Ishikawa (cell line): ENCODE data around the gene TCF4.

Experiments used
- CEBPB ChIP-seq: IDR thresholded peaks from 2 replicates; pipeline ENCODE4 v1.6.1; 2012
- CREB1 ChIP-seq: IDR thresholded peaks from 2 replicates; pipeline ENCODE4 v1.6.1; 2012; ENCODE audit warnings: low read depth
- EP300 ChIP-seq: IDR thresholded peaks from 2 replicates; pipeline ENCODE4 v1.6.1; 2012; ENCODE audit warnings: borderline replicate concordance
- MAX ChIP-seq: IDR thresholded peaks from 2 replicates; pipeline ENCODE4 v1.6.1; 2012
- RAD21 ChIP-seq: IDR thresholded peaks from 2 replicates; pipeline ENCODE4 v1.6.1; 2012; ENCODE audit warnings: low read depth
- REST ChIP-seq: IDR thresholded peaks from 2 replicates; pipeline ENCODE4 v1.6.1; 2012; ENCODE audit warnings: low read depth, mild to moderate bottlenecking
- TAF1 ChIP-seq: IDR thresholded peaks from 2 replicates; pipeline ENCODE4 v1.6.1; 2012; ENCODE audit warnings: low read depth, mild to moderate bottlenecking
- TEAD4 ChIP-seq: IDR thresholded peaks from 2 replicates; pipeline ENCODE4 v1.6.1; 2012
- YY1 ChIP-seq: IDR thresholded peaks from 2 replicates; pipeline ENCODE4 v1.6.1; 2012; ENCODE audit warnings: low read depth
- ZBTB7A ChIP-seq: IDR thresholded peaks from 2 replicates; pipeline ENCODE4 v1.6.1; 2012; ENCODE audit warnings: low read depth

- TF ChIP-seq REST, result no peak
- TF ChIP-seq TEAD4, result no peak
- TF ChIP-seq CEBPB, result no peak
- no peak for TF ChIP-seq TAF1
- no peak for TF ChIP-seq CREB1
- no peak for TF ChIP-seq MAX
- TF ChIP-seq RAD21, result no peak
- no peak for TF ChIP-seq YY1
- no peak for TF ChIP-seq EP300
- TF ChIP-seq ZBTB7A, result no peak
Observed at GRCh38 chr18:55418439-55418838, 169.6 kb downstream of the TCF4 start.
